ENCODE data around the gene PACS1. TPM values are rescaled to one million over a fixed set of nuclear protein-coding genes. Genes with fewer than 3 reads are reported as not detected.

The PACS1 gene
- total RNA-seq, 1 experiment from 2014 or later = 91.8 TPM

DNA sequence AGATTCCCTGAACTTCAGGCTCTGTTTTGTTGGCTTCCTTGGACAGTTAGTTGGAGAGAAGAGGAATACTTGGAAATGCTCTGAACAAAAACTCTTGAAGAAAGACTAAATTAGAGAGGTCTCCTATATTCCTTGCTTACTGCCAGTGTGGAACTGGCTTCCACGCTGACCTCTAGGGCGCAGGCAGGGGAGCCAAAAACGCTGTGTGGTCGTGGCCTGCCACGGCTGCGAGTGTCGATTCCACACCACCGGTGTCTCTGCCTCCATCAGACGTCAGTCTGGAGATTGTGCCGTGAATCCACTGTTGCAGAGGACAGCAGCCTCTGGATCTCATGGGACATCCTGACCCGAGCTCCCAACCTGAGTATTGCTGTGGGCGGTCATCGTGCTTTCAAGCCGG lies 160.9 kb downstream of the PACS1 start:
- POLR2A ChIA-PET = no interaction called here
- Histone ChIP-seq H3K27me3 (ENCODE audit: control insufficient read depth, insufficient read depth, low read length) (no peaks in the 10 kb centered on the region), H3K27ac (ENCODE audit: low read length) (no peak overlapping the region), H3K4me3 (ENCODE audit: low read depth in 2 of 2, low read length in 2 of 2) (no peak overlapping the region), H3K36me3 (ENCODE audit: control insufficient read depth, insufficient read depth, low read length) (no peaks in the 10 kb centered on the region), H3K9me3 (ENCODE audit: control insufficient read depth, insufficient read depth, low read depth, low read length) (no peaks in the 10 kb centered on the region), H3K4me1 (ENCODE audit: control insufficient read depth, insufficient read depth, low read length) (no peaks in the 10 kb centered on the region)
- ATAC-seq = no peak
- intact Hi-C loops (cut with micrococcal nuclease; ENCODE audit: unreplicated experiment) (no loop called here), in situ Hi-C loops (cut with HindIII; ENCODE audit: low pct_unique_long_range_greater_than_20kb, low sequenced_read_pairs) (no loop called here)
- BruUV-seq (replicated peaks) = no TSS peak
- TF ChIP-seq TCF7L2 (IDR thresholded peaks at IDR 0.05; ENCODE audit: low read depth, low read length) (no peak), SIN3A (IDR thresholded peaks at IDR 0.05; ENCODE audit: borderline replicate concordance, insufficient read depth, low read depth, low read length) (no peak), POLR2AphosphoS5 (IDR thresholded peaks at IDR 0.05; ENCODE audit: low read depth, low read length) (no peak)
- TF ChIP-seq, protein P1, sequence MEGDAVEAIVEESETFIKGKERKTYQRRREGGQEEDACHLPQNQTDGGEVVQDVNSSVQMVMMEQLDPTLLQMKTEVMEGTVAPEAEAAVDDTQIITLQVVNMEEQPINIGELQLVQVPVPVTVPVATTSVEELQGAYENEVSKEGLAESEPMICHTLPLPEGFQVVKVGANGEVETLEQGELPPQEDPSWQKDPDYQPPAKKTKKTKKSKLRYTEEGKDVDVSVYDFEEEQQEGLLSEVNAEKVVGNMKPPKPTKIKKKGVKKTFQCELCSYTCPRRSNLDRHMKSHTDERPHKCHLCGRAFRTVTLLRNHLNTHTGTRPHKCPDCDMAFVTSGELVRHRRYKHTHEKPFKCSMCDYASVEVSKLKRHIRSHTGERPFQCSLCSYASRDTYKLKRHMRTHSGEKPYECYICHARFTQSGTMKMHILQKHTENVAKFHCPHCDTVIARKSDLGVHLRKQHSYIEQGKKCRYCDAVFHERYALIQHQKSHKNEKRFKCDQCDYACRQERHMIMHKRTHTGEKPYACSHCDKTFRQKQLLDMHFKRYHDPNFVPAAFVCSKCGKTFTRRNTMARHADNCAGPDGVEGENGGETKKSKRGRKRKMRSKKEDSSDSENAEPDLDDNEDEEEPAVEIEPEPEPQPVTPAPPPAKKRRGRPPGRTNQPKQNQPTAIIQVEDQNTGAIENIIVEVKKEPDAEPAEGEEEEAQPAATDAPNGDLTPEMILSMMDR (IDR thresholded peaks at IDR 0.05) = no peak
- TF ChIP-seq, protein P2, sequence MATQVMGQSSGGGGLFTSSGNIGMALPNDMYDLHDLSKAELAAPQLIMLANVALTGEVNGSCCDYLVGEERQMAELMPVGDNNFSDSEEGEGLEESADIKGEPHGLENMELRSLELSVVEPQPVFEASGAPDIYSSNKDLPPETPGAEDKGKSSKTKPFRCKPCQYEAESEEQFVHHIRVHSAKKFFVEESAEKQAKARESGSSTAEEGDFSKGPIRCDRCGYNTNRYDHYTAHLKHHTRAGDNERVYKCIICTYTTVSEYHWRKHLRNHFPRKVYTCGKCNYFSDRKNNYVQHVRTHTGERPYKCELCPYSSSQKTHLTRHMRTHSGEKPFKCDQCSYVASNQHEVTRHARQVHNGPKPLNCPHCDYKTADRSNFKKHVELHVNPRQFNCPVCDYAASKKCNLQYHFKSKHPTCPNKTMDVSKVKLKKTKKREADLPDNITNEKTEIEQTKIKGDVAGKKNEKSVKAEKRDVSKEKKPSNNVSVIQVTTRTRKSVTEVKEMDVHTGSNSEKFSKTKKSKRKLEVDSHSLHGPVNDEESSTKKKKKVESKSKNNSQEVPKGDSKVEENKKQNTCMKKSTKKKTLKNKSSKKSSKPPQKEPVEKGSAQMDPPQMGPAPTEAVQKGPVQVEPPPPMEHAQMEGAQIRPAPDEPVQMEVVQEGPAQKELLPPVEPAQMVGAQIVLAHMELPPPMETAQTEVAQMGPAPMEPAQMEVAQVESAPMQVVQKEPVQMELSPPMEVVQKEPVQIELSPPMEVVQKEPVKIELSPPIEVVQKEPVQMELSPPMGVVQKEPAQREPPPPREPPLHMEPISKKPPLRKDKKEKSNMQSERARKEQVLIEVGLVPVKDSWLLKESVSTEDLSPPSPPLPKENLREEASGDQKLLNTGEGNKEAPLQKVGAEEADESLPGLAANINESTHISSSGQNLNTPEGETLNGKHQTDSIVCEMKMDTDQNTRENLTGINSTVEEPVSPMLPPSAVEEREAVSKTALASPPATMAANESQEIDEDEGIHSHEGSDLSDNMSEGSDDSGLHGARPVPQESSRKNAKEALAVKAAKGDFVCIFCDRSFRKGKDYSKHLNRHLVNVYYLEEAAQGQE (IDR thresholded peaks at IDR 0.05; ENCODE audit: insufficient read depth in 1 of 2, low read depth in 2 of 2, low read length in 1 of 2) = no peak
- no peak for DNase-seq (ENCODE audit: low read depth, low spot score)
- CTCF ChIA-PET = no interaction called here

DNA sequence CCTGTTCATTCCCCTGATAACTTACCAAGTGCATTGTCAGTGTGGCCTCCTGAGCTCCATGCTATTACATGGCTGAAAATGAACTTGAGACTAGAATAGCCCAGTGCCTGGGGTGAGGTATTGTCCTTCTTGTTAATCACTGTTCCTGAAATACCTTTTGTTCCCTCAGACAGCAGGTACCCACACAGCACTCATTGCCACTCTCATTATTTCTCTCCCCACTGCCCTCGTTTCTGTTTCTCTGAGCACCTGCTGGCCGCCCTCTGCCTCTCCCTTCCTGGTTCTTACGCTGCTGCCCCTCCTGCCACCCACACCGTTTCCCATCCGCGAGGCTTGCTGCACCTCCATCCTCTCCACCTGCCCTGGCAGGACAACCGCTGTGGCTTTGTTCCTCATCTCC lies 161.5 kb downstream of the PACS1 start:
- Histone ChIP-seq H3K27me3 (ENCODE audit: control insufficient read depth, insufficient read depth, low read length) (no peaks in the 10 kb centered on the region), H3K36me3 (ENCODE audit: control insufficient read depth, insufficient read depth, low read length) (no peaks in the 10 kb centered on the region), H3K27ac (ENCODE audit: low read length) (no peak overlapping the region), H3K4me1 (ENCODE audit: control insufficient read depth, insufficient read depth, low read length) (no peaks in the 10 kb centered on the region), H3K4me3 (ENCODE audit: low read depth in 2 of 2, low read length in 2 of 2) (no peak overlapping the region), H3K9me3 (ENCODE audit: control insufficient read depth, insufficient read depth, low read depth, low read length) (no peaks in the 10 kb centered on the region)
- intact Hi-C loops (cut with micrococcal nuclease; ENCODE audit: unreplicated experiment) = no loop called here
- no TSS peak for BruUV-seq (replicated peaks)
- TF ChIP-seq, protein P2 (IDR thresholded peaks at IDR 0.05; ENCODE audit: insufficient read depth in 1 of 2, low read depth in 2 of 2, low read length in 1 of 2) = no peak
- TF ChIP-seq SIN3A (IDR thresholded peaks at IDR 0.05; ENCODE audit: borderline replicate concordance, insufficient read depth, low read depth, low read length) (no peak), POLR2AphosphoS5 (IDR thresholded peaks at IDR 0.05; ENCODE audit: low read depth, low read length) (no peak), TCF7L2 (IDR thresholded peaks at IDR 0.05; ENCODE audit: low read depth, low read length) (no peak)
- TF ChIP-seq, protein P1 (IDR thresholded peaks at IDR 0.05) = no peak
- no peak for ATAC-seq
- no peak for DNase-seq (ENCODE audit: low read depth, low spot score)
- POLR2A ChIA-PET = no interaction called here
- CTCF ChIA-PET = no interaction called here
- in situ Hi-C loops (cut with HindIII; ENCODE audit: low pct_unique_long_range_greater_than_20kb, low sequenced_read_pairs) = no loop called here

Measured in Panc1 (cell line).